H1 (cell line): ENCODE measurements around the gene ACP3.

Source experiments
- CBX8 ChIP-seq: fragments of 300-800, 300-1000 bp; sonication (generic); IDR thresholded peaks from 2 replicates; pipeline ENCODE4 v1.7.1; 2016; ENCODE audit warnings: low read depth, low read length, borderline replicate concordance
- CEBPB ChIP-seq: IDR thresholded peaks from 2 replicates; pipeline ENCODE4 v1.6.1; 2012; ENCODE audit warnings: low read depth, low read length
- KDM5A ChIP-seq: fragments of 200-600 bp; IDR thresholded peaks from 2 replicates; pipeline ENCODE4 v1.7.1; 2012; ENCODE audit warnings: mild to moderate bottlenecking, low read length, inconsistent platforms, mixed read lengths
- POLR2AphosphoS5 ChIP-seq: IDR thresholded peaks from 2 replicates; pipeline ENCODE4 v1.6.1; 2011; ENCODE audit warnings: low read depth, low read length
- TF ChIP-seq, protein P1 (sequence below): IDR thresholded peaks from 2 replicates; pipeline ENCODE4 v1.6.1; 2011; ENCODE audit warnings: low read length, improper control_type of control experiment

DNA sequence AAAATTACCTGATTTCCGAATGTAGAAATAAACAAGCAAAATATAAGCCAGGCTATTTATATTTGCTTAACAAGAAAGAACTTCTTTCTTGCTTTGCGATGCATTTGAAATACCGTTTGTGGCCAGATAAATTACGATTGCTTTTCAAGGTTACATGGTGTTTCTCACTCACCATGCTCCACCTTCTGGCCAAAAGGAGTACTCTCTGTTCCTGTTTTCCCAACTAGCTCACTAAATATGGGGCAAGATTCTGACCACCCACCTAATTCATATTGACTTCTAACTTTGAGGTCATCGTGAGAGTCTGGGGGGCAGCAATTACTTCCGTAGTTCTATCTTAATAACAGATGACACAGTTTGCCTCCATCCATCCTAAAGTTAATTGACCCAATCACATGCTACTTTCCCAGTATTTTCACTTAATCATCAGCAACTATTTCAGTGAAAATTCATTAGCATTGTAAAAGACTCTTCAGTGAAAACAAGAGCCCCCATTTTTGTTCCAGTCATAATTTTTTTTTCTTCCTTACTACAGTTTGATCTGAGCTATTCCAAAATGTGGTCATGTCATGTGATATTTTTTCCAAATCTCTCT is 25.9 kb downstream of the ACP3 start:
- TF ChIP-seq POLR2AphosphoS5: no peak
- no peak for TF ChIP-seq CEBPB
- TF ChIP-seq, protein P1, sequence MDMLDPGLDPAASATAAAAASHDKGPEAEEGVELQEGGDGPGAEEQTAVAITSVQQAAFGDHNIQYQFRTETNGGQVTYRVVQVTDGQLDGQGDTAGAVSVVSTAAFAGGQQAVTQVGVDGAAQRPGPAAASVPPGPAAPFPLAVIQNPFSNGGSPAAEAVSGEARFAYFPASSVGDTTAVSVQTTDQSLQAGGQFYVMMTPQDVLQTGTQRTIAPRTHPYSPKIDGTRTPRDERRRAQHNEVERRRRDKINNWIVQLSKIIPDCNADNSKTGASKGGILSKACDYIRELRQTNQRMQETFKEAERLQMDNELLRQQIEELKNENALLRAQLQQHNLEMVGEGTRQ: no peak
- TF ChIP-seq KDM5A: no peak
- no peak for TF ChIP-seq CBX8
